Panc1 (cell line): ENCODE results near the gene GPSM1. TPM values are rescaled to one million over a fixed set of nuclear protein-coding genes. Genes with fewer than 3 reads are reported as not detected.
A peak's percentile ranks its signal among the peaks of the same experiment; 100 is the strongest.

ENCODE experiments used
- ATAC-seq: fragments of 200-7000 bp; cut with Tn5 transposase; 2 replicates; pipeline ENCODE4 v1.9.1; 2020; ENCODE audit warnings: mild to moderate bottlenecking, moderate library complexity
- BruUV-seq: library from RNA; stranded (reverse); fragments of 400-500 nt; replicated peaks from 2 replicates; lab custom pipeline; 2021; lab: Mats Ljungman, UMichigan
- CTCF ChIA-PET: fragments of 300-600 bp; sonication (Branson Sonifier 250); formaldehyde crosslinking; loops from one replicate; lab custom pipeline; 2022; ENCODE audit warnings: antibody characterized with exemption; lab: Charles Lee
- POLR2A ChIA-PET: fragments of 300-600 bp; sonication (Branson Sonifier 250); formaldehyde crosslinking; loops from one replicate; lab custom pipeline; 2022; ENCODE audit warnings: antibody characterized with exemption; lab: Charles Lee
- DNase-seq: peaks from one replicate; pipeline ENCODE4 v3.0.0-alpha.2; 2010; ENCODE audit warnings: low read depth, low spot score
- H3K27ac ChIP-seq: 2 replicates; pipeline ENCODE4 v1.5.1; 2011; ENCODE audit warnings: mild to moderate bottlenecking, low read length, inconsistent platforms
- H3K27me3 ChIP-seq: fragments of 200-500 bp; sonication (Bioruptor generic); 2 replicates; pipeline ENCODE4 v1.6.0; 2014; ENCODE audit warnings: low read length, inconsistent platforms; ENCODE audit not compliant: control insufficient read depth, insufficient read depth
- H3K36me3 ChIP-seq: fragments of 200-500 bp; sonication (Bioruptor generic); 2 replicates; pipeline ENCODE4 v1.5.1; 2014; ENCODE audit warnings: inconsistent platforms, mild to moderate bottlenecking, low read length, moderate library complexity; ENCODE audit not compliant: control insufficient read depth, insufficient read depth
- H3K4me1 ChIP-seq: 2 replicates; pipeline ENCODE4 v1.5.1; 2011; ENCODE audit warnings: inconsistent platforms, mild to moderate bottlenecking, low read length, moderate library complexity; ENCODE audit not compliant: control insufficient read depth, insufficient read depth
- H3K4me3 ChIP-seq, 2 experiments: 2 replicates each; pipeline ENCODE4 v1.5.1; 2011 to 2012; ENCODE audit warnings: low read depth in 2 of 2, low read length in 2 of 2, mild to moderate bottlenecking in 2 of 2, inconsistent platforms in 1 of 2, moderate library complexity in 1 of 2
- H3K9me3 ChIP-seq: fragments of 200-500 bp; sonication (Bioruptor generic); 2 replicates; pipeline ENCODE4 v1.5.1; 2014; ENCODE audit warnings: low read depth, mild to moderate bottlenecking, inconsistent platforms, low read length, moderate library complexity; ENCODE audit not compliant: control insufficient read depth, insufficient read depth
- POLR2AphosphoS5 ChIP-seq: IDR thresholded peaks from 2 replicates; pipeline ENCODE4 v1.6.1; 2012; ENCODE audit warnings: mild to moderate bottlenecking, low read depth, low read length, moderate library complexity
- SIN3A ChIP-seq: IDR thresholded peaks from 2 replicates; pipeline ENCODE4 v1.6.1; 2012; ENCODE audit warnings: low read depth, mild to moderate bottlenecking, low read length, moderate library complexity, borderline replicate concordance; ENCODE audit not compliant: insufficient read depth
- TCF7L2 ChIP-seq: IDR thresholded peaks from 2 replicates; pipeline ENCODE4 v1.6.1; 2011; ENCODE audit warnings: mild to moderate bottlenecking, low read depth, low read length, inconsistent platforms
- in situ Hi-C: cut with HindIII; loops from 2 replicates; pipeline ENCODE4 v1.10.0; 2016; ENCODE audit warnings: low sequenced_read_pairs, low pct_unique_long_range_greater_than_20kb
- intact Hi-C: fragments of 100-400 bp; cut with micrococcal nuclease; formaldehyde crosslinking; loops from one replicate; pipeline ENCODE4 v1.10.0; 2022; ENCODE audit not compliant: unreplicated experiment
- total RNA-seq: library from RNA; stranded (reverse); gene quantifications from one replicate; pipeline ENCODE4 v1.2.1, GENCODE V29; 2021; ENCODE audit not compliant: unreplicated experiment
- TF ChIP-seq, protein P1 (sequence below): fragments of 450-650 bp; IDR thresholded peaks from 2 replicates; pipeline ENCODE4 v1.5.1; 2017; ENCODE audit warnings: mild to moderate bottlenecking
- TF ChIP-seq, protein P2 (sequence below), 2 experiments: IDR thresholded peaks; 2 replicates each; pipeline ENCODE4 v1.6.1; 2011 to 2012; ENCODE audit warnings: low read depth in 2 of 2, control low read depth in 1 of 2, low read length in 1 of 2, mild to moderate bottlenecking in 1 of 2, moderate library complexity in 1 of 2; ENCODE audit not compliant: insufficient read depth in 1 of 2

The GPSM1 gene
- total RNA-seq, 1 experiment from 2014 or later = 14.2 TPM

DNA sequence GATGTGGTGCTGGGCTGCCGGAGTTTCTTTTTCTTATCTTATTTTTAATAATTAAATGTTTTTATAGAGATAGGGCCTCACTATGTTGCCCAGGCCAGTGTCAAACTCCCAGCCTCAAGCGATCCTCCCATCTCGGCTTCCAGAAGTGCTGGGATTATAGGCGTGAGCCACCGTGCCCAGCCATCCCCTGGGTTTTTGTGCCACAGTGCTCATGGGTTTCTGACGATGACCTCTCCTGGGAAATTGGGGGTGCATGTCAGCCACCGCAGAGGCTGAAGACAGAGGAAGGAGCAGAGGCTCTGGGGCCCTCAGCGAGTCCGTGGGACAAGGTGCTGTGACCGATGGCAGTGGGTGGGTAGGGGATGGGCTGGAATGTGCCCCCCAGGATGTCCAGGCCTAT is 14.4 kb downstream of the GPSM1 start:
- no peak overlapping the region for H3K4me3 ChIP-seq
- no peak overlapping the region for H3K27ac ChIP-seq
- intact Hi-C loops (no loop called here), in situ Hi-C loops (no loop called here)
- no peaks in the 10 kb centered on the region for H3K36me3 ChIP-seq
- BruUV-seq = no TSS peak
- peaks cover 4% of the 10 kb centered on the region for H3K4me1 ChIP-seq
- TF ChIP-seq POLR2AphosphoS5 = no peak
- TF ChIP-seq, protein P1, sequence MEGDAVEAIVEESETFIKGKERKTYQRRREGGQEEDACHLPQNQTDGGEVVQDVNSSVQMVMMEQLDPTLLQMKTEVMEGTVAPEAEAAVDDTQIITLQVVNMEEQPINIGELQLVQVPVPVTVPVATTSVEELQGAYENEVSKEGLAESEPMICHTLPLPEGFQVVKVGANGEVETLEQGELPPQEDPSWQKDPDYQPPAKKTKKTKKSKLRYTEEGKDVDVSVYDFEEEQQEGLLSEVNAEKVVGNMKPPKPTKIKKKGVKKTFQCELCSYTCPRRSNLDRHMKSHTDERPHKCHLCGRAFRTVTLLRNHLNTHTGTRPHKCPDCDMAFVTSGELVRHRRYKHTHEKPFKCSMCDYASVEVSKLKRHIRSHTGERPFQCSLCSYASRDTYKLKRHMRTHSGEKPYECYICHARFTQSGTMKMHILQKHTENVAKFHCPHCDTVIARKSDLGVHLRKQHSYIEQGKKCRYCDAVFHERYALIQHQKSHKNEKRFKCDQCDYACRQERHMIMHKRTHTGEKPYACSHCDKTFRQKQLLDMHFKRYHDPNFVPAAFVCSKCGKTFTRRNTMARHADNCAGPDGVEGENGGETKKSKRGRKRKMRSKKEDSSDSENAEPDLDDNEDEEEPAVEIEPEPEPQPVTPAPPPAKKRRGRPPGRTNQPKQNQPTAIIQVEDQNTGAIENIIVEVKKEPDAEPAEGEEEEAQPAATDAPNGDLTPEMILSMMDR = no peak
- TF ChIP-seq SIN3A = no peak
- CTCF ChIA-PET = no interaction called here
- H3K9me3 ChIP-seq = no peaks in the 10 kb centered on the region
- ATAC-seq = no peak
- POLR2A ChIA-PET = no interaction called here
- no peaks in the 10 kb centered on the region for H3K27me3 ChIP-seq
- no peak for DNase-seq

DNA sequence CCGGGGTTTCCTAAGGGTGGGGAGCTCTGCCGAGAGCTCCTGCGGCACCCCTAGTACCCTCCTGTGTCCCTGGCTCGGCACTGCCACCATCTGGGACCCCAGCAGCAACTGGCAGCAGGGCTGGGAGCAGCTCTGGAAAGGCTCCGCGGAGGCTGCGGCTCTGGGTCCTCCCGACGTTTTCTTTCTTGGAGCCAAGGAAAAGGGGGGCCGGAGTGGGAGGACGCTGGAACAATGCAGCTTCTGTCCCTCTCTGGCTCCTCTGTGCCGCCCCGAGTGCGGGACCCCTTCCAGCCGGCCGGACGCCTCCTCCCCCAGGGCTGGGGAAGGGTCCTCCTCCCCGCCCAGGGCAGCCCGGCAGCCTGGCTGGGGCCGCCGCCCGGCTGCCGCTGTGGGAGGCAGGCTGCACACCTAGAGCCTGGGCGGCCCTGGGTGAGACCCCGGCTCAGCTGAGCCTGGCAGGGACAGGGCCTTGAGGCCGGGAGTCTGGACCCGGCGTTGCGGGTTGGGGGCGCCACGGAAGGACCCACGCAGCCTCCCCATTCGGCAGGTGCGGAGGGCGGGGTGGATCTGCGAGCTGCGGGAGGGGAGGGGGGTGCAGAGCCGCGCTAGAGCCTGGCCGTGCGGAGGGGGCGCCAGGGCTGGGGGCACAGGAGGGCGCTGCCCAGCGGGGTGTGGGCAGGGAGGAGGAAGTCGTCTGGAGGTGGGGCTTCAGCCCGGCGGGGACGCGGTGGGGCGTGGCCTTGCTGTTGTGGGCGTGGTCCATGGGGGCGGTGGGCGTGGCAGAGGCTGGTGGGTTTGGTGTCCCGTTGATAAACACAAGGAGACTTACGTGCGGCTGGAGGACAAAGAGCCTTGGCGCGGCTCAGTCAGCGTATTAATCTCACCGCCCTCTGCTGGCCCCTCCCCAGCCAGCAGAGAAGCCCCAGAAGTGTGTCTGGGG is 15.1 kb downstream of the GPSM1 start:
- in situ Hi-C loops = no loop called here
- ATAC-seq (peak; percentile 22; the same call in 1 of the 2 replicates), DNase-seq (no peak)
- no TSS peak for BruUV-seq
- TF ChIP-seq, protein P2, sequence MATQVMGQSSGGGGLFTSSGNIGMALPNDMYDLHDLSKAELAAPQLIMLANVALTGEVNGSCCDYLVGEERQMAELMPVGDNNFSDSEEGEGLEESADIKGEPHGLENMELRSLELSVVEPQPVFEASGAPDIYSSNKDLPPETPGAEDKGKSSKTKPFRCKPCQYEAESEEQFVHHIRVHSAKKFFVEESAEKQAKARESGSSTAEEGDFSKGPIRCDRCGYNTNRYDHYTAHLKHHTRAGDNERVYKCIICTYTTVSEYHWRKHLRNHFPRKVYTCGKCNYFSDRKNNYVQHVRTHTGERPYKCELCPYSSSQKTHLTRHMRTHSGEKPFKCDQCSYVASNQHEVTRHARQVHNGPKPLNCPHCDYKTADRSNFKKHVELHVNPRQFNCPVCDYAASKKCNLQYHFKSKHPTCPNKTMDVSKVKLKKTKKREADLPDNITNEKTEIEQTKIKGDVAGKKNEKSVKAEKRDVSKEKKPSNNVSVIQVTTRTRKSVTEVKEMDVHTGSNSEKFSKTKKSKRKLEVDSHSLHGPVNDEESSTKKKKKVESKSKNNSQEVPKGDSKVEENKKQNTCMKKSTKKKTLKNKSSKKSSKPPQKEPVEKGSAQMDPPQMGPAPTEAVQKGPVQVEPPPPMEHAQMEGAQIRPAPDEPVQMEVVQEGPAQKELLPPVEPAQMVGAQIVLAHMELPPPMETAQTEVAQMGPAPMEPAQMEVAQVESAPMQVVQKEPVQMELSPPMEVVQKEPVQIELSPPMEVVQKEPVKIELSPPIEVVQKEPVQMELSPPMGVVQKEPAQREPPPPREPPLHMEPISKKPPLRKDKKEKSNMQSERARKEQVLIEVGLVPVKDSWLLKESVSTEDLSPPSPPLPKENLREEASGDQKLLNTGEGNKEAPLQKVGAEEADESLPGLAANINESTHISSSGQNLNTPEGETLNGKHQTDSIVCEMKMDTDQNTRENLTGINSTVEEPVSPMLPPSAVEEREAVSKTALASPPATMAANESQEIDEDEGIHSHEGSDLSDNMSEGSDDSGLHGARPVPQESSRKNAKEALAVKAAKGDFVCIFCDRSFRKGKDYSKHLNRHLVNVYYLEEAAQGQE (IDR thresholded peaks at IDR 0.05; ENCODE audit: insufficient read depth in 1 of 2, low read depth in 2 of 2, low read length in 1 of 2) = no peak
- TF ChIP-seq SIN3A (no peak), TCF7L2 (no peak), POLR2AphosphoS5 (no peak)
- TF ChIP-seq, protein P1 = no peak
- Histone ChIP-seq H3K27me3 (no peaks in the 10 kb centered on the region), H3K9me3 (no peaks in the 10 kb centered on the region), H3K4me3 (no peak overlapping the region), H3K27ac (no peak overlapping the region), H3K36me3 (no peaks in the 10 kb centered on the region), H3K4me1 (peaks cover 4% of the 10 kb centered on the region)
- intact Hi-C loops = no loop called here
- ChIA-PET CTCF (interaction anchor here (0.7 kb wide), 1 partner anchor 12 kb away, joined by 3 read pairs; no protein-coding TSS in a partner anchor), POLR2A (no interaction called here)
